Lower leg skin (tissue), 4 donors: ENCODE results near the gene STK36. TPM values are rescaled to one million over a fixed set of nuclear protein-coding genes. Genes with fewer than 3 reads are reported as not detected.

Experiments used
- DNase-seq, 2 donors: peaks; one replicate each; pipeline ENCODE4 v3.0.0-alpha.2; 2019; ENCODE audit warnings: low spot score in 2 of 2
- H3K4me3 ChIP-seq: fragments of 200-600 bp; sonication (generic); 2 replicates; pipeline ENCODE4 v1.5.1; 2017; ENCODE audit warnings: mild to moderate bottlenecking, low read depth; ENCODE audit not compliant: poor library complexity, severe bottlenecking
- CTCF ChIP-seq, 3 donors: fragments of 450-650 bp; IDR thresholded peaks; one replicate each; pipeline ENCODE4 v1.5.1; 2016; ENCODE audit warnings: antibody characterized with exemption in 3 of 3, mild to moderate bottlenecking in 3 of 3, moderate library complexity in 2 of 3
- POLR2A ChIP-seq, 2 donors: fragments of 450-650 bp; IDR thresholded peaks; one replicate each; pipeline ENCODE4 v1.6.1; 2016 to 2017; ENCODE audit warnings: antibody characterized with exemption in 2 of 2, mild to moderate bottlenecking in 1 of 2, moderate library complexity in 1 of 2
- WGBS, 2 donors: methylation state at CpG; one replicate each; pipeline ENCODE4 v1.1.5; 2018; 5-methylcytosine and 5-hydroxymethylcytosine counted together
- intact Hi-C: fragments of 100-400 bp; cut with DNase I; formaldehyde crosslinking; loops from one replicate; pipeline ENCODE4 v1.15.0; 2023; ENCODE audit warnings: low total_unique reads
- total RNA-seq, 4 donors: library from RNA; depleted of rRNA; stranded (reverse); fragments of >200 nt; gene quantifications; one replicate each; pipeline ENCODE4 v1.1.0, GENCODE V29; 2016

Gene STK36
- total RNA-seq, 4 donors from 2014 or later = 7.4 to 21.1 (median 12.3) TPM

DNA sequence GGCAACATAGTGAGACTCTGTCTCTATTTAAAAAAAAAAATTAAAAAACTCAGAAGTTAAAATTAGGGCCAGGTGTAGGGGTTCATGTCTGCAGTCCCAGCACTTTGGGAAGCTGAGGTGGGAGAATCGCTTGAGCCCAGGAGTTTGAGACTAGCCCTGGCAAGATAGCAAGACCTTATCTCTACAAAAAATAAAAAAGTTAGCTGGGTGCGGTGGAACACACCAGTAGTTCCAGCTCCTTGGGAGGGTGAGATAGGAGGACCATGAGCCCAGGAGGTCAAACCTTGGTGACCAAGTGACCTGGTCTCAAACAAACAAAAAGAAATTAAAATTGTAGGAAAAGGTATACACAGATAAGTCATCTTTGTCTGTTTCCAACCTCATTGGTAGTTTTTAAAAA, 50.0 kb downstream of the STK36 start:
- H3K4me3 ChIP-seq = no peak overlapping the region
- no peak for DNase-seq
- intact Hi-C loops = loop anchor here (10.0 kb wide), 1 partner anchor 123 kb away; no protein-coding TSS in a partner anchor
- 85 to 86% methylated on average over 2 of the region's 2 CpGs for WGBS, 2 donors
- TF ChIP-seq CTCF (IDR thresholded peaks at IDR 0.05) = no peak
- no peak for TF ChIP-seq POLR2A (IDR thresholded peaks at IDR 0.05)

DNA sequence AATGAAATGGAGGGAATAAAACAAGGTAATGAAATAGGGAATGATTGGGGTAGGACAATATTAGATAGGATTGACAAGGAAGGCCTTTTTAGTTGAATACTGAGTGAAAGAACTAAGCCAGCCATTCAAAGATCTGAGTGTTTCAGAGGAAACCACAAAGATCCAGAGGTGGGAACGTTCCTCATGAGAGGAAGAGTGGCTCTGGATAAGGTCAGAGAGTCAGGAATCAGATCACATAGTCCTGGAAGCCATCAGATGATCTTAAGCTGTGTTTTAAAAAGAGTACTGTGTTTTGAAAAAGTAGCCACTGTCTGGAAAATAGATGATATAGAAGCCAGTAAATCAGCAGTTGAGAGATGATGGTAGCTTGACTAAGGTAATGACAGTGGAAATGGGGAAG, 50.5 kb downstream of the STK36 start:
- TF ChIP-seq POLR2A (IDR thresholded peaks at IDR 0.05) = no peak
- no peak for TF ChIP-seq CTCF (IDR thresholded peaks at IDR 0.05)
- WGBS, 2 donors = 51 to 55% methylated on average over 1 of the region's 1 CpG
- no peak overlapping the region for H3K4me3 ChIP-seq
- intact Hi-C loops = loop anchor here (10.0 kb wide), 1 partner anchor 122 kb away; no protein-coding TSS in a partner anchor
- no peak for DNase-seq

DNA sequence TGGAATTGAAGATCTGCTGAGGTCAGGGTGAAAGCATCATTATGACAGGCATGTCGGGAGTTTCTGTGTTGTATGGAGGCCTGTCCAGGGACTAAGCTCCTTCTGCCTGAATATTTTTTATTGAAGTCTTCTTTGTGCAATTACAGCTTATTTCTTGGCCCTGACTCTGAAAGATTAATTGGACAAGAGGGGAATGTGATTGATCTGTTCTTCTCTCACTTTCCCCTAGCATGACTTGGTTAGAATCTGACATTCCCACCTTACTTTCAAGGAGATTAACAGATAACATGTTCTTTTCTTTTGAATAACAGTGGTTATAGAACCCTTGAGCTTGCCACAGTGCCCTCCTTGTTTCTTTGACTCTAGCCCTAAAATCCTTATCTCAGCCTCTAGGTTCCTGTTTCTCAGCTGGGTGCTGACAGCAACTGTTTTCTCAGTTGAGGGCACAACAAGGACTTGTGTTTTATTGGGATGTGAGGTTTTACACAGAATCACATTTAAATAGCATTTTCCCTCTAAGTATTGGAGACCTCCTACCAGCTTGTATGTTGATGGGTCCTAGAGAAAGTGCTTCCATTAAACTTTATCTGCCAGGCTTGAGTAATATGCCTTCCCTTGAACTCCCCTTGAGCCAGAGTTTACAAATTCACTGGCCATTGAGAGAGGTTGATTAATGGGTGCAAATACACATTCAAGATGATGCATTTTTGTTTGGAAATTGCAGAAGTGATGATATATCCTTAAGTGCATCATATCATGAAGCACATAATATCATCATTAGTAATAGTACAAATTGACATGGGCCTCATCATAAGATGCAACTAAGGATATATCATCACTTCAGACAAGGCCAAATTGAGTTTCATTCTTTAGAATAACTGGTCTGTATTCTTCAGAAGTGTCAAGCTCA, 51.2 kb downstream of the STK36 start:
- TF ChIP-seq POLR2A (IDR thresholded peaks at IDR 0.05) (no peak), CTCF (IDR thresholded peaks at IDR 0.05) (no peak)
- intact Hi-C loops = loop anchor here (10.0 kb wide), 1 partner anchor 122 kb away; no protein-coding TSS in a partner anchor
- no peak for DNase-seq
- WGBS, 2 donors = 85 to 86% methylated on average over 1 of the region's 1 CpG
- H3K4me3 ChIP-seq = no peak overlapping the region

DNA sequence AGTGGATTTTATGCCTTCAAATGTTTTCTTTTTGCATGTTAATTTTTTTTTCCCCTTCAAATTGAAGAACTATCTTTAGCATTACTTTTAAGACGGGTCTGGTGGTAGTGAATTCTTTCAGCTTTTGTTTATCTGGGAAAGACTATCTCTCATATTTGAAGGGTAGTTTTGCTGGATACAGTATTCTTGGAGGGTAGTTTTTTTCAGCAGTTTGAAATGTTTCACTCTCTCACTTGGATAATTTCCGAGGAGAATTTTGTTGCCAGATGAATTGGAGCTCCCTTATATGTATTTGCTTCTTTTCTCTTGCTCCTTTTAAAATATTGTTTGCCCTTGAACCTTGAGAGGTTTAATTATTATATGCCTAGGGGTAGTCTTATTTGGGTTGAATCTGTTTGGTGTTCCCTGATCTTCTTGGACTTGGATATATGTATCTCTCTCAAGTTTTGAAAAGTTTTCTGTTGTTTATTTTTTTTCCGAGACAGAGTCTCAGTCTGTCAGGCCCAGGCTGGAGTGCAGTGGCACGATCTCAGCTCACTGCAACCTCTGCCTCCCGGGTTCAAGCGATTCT, 54.2 kb downstream of the STK36 start:
- intact Hi-C loops = loop anchor here (10.0 kb wide), 1 partner anchor 119 kb away; no protein-coding TSS in a partner anchor
- H3K4me3 ChIP-seq = no peak overlapping the region
- TF ChIP-seq CTCF (IDR thresholded peaks at IDR 0.05) = no peak
- no peak for TF ChIP-seq POLR2A (IDR thresholded peaks at IDR 0.05)
- no peak for DNase-seq
- WGBS, 2 donors = 96 to 98% methylated on average over 6 of the region's 6 CpGs

DNA sequence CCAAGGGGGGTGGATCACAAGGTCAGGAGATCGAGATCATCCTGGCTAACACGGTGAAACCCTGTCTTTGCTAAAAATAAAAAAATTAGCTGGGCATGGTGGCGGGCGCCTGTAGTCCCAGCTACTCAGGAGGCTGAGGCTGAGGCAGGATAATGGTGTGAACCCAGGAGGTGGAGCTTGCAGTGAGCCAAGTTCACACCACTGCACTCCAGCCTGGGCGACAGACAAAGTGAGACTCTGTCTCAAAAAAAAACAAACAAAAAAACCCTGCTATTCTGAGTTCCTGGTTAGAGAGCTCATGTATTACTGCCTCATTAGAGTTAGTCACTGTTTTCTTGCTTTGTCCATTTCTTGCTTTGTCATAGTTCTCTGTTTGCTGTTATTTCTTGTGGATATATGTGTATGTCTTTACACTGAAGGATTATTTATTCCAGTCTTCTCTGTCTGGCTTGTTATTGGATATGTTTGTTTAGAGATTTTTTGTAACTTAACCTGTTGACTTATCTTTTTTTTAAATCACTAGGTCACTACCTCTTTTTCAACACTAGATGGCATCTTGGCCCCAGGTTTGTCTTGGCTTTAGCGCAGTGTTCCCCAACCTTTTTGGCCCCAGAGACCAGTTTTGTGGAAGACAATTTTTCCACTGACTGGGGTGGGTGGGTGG, 55.7 kb downstream of the STK36 start:
- DNase-seq = no peak
- H3K4me3 ChIP-seq = no peak overlapping the region
- TF ChIP-seq POLR2A (IDR thresholded peaks at IDR 0.05) = no peak
- TF ChIP-seq CTCF (IDR thresholded peaks at IDR 0.05) = no peak
- intact Hi-C loops = loop anchor here (10.0 kb wide), 1 partner anchor 117 kb away; no protein-coding TSS in a partner anchor
- WGBS, 2 donors = 96% methylated on average over 6 of the region's 6 CpGs
